Dendritic cell treated with granulocyte-macrophage colony-stimulating factor and Interleukin-4, amounts not matched to agents 40 ng/mL and 50 ng/mL, for 4 days (primary cell): ENCODE measurements around the gene COX4I2.
A peak's percentile ranks its signal among the peaks of the same experiment; 100 is the strongest.
"Not testable (repeated sequence)": the region's sequence is repeated elsewhere in the genome, so short reads cannot be mapped to it uniquely, and the experiment has no call there.

Experiments
- H3K27ac Mint-ChIP-seq: one replicate; pipeline ENCODE4 v1.8.0; 2022; ENCODE audit warnings: mild to moderate bottlenecking, mixed read lengths
- H3K27me3 Mint-ChIP-seq: one replicate; pipeline ENCODE4 v1.8.0; 2022; ENCODE audit warnings: mild to moderate bottlenecking, mixed read lengths
- H3K36me3 Mint-ChIP-seq: one replicate; pipeline ENCODE4 v1.8.0; 2022; ENCODE audit warnings: low read depth, mixed read lengths
- H3K4me1 Mint-ChIP-seq: one replicate; pipeline ENCODE4 v1.8.0; 2022; ENCODE audit warnings: low read depth, mixed read lengths
- H3K4me3 Mint-ChIP-seq: one replicate; pipeline ENCODE4 v1.8.0; 2022; ENCODE audit warnings: mild to moderate bottlenecking, moderate library complexity, mixed read lengths
- H3K9me3 Mint-ChIP-seq: one replicate; pipeline ENCODE4 v1.8.0; 2022; ENCODE audit warnings: mixed read lengths
- intact Hi-C: fragments of 100-400 bp; cut with micrococcal nuclease; formaldehyde crosslinking; loops from one replicate; pipeline ENCODE4 v1.15.0; 2022

COX4I2 gene

DNA sequence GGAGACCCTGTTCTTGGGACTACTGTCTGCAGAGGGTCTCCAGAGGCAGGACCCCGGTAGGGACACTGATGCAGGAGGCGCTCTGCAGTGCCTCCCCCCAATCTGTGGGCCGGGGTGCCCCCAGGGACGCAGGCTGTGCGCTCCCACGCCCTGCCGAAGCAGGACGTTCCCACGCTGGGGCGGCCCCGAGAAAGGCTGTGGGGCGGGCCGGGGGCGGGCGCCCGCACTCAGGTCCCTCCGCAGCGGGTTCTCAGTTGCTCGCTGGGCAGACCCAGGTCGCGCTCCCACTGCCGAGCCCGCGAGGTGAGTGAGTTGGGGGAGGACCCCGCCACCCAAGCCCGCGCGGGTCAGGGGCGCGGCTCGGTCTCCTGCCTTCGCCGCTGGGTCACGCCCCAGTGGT lies at the start of gene COX4I2:
Gene COX4I2 (plus strand): TSS at position 253 of the 400 bp plus-strand sequence. CDS start 1,106 bp downstream, outside the sequence.
- peaks cover 11% of the 10 kb centered on the region for H3K27me3 Mint-ChIP-seq
- H3K27ac Mint-ChIP-seq: no peak within 1 kb of the TSS
- H3K9me3 Mint-ChIP-seq: no peaks in the 10 kb centered on the region
- H3K36me3 Mint-ChIP-seq: no peaks in the 10 kb centered on the region
- H3K4me1 Mint-ChIP-seq: peaks cover 2% of the 10 kb centered on the region
- intact Hi-C loops: no loop called here
- no peak within 1 kb of the TSS for H3K4me3 Mint-ChIP-seq

DNA sequence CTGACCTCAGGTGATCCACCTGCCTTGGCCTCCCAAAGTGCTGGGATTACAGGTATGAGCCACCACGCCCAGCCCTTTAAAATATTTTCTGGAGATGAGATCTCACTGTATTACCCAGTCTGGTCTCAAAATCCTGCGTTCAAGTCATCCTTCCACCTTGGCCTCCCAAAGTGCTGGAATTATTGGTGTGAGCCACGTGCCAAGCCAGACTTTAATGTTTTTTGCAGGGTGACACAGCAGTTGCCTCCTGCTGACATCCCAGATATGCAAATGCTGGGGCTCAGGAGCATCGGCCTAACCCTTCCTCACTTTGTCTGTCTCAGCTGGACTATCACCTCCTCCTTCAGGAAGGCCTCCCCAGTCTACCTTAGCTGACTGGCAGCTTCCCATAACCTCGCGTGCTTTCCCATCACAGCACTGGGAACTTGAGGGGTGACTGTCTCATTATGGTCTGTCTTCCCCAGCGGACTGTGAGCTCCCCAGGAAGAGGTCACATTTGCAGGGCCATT lies 46.9 kb upstream of the COX4I2 start:
- peaks cover 27% of the 10 kb centered on the region for H3K27me3 Mint-ChIP-seq
- H3K36me3 Mint-ChIP-seq: no peaks in the 10 kb centered on the region
- intact Hi-C loops: no loop called here
- H3K4me3 Mint-ChIP-seq: no peak overlapping the region
- no peak overlapping the region for H3K27ac Mint-ChIP-seq
- H3K9me3 Mint-ChIP-seq: no peaks in the 10 kb centered on the region
- H3K4me1 Mint-ChIP-seq: peaks cover 14% of the 10 kb centered on the region

DNA sequence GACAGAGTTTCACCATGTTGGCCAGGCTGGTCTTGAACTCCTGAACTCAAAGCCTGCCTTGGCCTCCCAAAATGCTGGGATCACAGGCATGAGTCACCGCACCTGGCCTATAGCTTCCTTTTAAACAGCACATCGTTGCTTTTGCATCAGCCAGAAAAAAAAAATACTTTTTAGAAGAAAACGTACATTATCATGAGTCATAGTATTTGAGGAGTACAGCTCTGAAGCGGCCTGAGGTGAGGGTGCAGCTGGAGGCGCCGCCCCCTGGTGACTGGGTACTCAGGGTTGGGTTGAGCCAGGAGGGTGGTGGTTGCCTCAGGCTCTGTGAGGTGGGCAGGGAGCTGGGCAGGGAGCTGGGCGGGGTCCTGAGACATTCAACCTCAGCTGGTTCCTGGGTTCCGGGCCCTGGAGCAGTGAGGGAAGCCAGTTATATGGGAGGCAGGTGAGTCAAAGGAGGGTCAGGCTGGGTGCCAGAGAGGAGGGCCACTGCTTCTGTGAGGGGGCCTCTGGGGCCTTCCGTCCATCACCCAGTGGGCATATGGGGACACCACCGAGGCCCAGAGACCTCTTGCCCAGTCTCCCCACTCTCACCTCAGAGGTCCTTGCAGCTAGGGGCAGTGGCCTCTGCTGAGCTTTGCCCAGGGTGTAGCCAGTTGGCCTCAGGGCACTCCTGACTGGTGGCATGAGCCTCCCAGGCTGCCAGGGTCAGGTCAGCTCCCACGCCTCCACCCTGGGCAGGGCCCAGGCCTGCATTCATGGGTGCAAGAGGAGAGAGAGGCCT lies 44.3 kb upstream of the COX4I2 start:
- Mint-ChIP-seq H3K27me3 (peaks cover 7% of the 10 kb centered on the region), H3K4me3 (no peak overlapping the region), H3K27ac (no peak overlapping the region), H3K4me1 (peaks cover 10% of the 10 kb centered on the region), H3K36me3 (no peaks in the 10 kb centered on the region), H3K9me3 (no peaks in the 10 kb centered on the region)
- intact Hi-C loops: no loop called here

DNA sequence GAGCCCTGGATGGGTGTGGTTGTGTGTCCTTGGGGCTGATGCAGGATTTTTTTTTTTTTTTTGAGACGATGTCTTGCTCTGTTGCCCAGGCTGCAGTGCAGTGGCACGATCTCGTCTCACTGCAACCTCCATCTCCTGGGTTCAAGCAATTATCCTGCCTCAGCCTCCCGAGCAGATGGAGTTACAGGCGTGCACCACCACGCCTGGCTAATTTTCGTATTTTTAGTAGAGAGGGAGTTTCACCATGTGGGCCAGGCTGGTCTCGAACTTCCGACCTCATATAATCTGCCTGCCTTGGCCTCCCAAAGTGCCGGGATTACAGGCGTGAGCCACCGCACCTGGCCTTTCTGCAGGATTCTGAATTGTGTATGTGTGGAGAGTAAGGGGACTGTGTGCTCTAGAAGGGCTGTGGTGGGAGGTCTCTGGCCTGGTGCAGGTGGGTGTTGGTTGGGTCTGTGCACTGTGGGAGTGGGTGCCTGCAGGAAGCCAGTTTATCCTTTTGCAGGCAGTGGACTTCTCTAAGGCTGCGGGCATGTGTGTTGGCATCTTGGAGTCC lies 43.6 kb upstream of the COX4I2 start:
- intact Hi-C loops: no loop called here
- H3K36me3 Mint-ChIP-seq: no peaks in the 10 kb centered on the region
- H3K27me3 Mint-ChIP-seq: peaks cover under 1% of the 10 kb centered on the region
- no peak overlapping the region for H3K27ac Mint-ChIP-seq
- no peak overlapping the region for H3K4me3 Mint-ChIP-seq
- no peaks in the 10 kb centered on the region for H3K9me3 Mint-ChIP-seq
- peaks cover 5% of the 10 kb centered on the region for H3K4me1 Mint-ChIP-seq

DNA sequence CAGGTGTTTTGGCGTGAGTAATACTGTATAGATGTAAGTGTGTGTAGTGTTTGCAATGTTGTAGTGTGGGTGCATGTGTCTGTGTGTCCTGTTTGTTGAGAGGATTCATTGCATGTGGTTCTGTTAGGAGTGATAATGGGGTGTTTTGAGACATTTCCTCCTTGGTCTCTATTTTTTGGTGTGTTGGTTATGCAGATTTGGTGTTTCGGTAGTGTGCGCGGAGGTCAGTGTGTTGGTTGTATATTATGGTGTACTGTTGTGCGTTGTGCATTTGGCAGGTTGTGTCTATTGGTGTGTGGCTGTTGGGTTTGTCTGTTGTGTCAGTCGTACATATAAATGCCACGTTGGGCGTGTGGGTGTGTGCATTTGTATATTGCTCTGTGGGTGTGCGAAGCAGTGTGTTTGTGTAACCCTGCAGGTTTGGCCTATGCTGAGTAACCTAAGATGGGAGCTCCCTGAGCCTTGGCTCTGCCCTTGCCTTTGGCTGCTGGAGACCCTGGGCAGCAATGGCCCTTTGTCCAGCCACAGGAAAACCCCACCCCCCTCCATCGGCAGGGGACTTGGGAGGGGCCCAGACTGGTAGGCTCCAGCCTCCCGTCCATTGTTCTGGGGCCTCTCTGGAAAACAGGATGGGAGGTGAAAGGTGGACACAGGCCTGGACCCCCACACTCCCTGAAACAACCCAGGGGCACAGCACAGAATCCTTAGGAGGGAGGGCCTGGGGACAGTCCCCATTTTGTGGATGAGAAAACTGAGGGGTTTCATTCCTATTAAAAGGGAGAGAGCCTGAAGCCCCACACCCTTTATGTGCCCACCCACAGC lies 42.9 kb upstream of the COX4I2 start:
- intact Hi-C loops: no loop called here
- Mint-ChIP-seq H3K27me3 (no peaks in the 10 kb centered on the region), H3K4me3 (no peak overlapping the region), H3K27ac (no peak overlapping the region), H3K36me3 (no peaks in the 10 kb centered on the region), H3K4me1 (peaks cover 5% of the 10 kb centered on the region), H3K9me3 (no peaks in the 10 kb centered on the region)

DNA sequence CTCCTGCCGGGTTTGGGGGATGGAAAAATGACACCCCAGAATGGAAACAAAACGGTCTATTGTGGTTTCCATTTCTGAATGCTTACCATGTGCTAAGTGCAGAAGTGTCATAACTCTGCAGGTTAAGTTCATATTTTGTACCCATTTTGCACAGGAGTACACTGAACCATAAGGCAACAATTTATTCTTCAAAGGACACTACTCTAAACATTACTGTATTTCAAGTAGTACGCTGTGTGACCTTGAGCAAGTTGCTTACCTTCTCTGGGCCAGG lies 42.4 kb upstream of the COX4I2 start:
- H3K4me3 Mint-ChIP-seq: no peak overlapping the region
- H3K9me3 Mint-ChIP-seq: no peaks in the 10 kb centered on the region
- H3K27me3 Mint-ChIP-seq: no peaks in the 10 kb centered on the region
- H3K36me3 Mint-ChIP-seq: no peaks in the 10 kb centered on the region
- H3K4me1 Mint-ChIP-seq: peaks cover 5% of the 10 kb centered on the region
- intact Hi-C loops: no loop called here
- H3K27ac Mint-ChIP-seq: no peak overlapping the region

DNA sequence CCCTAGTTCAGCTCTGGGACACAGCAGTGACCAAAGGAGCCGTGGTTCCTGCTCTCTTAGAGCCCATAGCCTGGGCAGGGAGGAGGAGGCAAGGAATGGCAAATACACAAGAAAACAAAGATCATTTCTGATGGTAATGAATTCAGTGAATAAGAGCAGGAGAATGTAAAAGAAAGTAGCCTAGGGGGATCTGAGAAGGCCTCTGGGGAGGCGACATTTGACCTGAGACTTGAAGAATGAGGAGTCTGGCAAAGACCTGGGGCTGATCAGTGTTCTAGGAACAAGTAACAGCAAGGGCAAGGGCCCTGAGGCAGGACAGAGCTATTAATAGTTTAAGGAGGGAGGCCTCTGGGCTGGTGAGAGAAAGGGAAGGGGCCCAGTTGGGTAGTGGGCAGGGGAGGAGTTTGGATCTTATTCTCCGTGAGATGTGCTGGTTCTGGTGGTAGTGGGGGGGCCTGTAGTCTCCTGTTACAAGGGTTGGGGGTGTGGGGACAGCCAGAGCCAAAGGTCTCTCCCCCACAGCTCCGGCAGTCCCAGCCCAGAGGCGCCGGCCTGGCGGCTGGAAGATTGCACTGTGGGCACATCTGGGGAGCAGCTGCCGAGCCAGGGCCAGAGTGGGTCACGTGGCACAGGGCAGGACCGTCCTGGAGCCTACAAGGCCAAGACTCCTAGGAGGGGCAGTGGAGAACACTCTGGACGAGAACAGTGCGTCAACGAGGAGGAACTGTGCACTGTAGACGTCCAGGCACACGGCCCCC lies 41.9 kb upstream of the COX4I2 start:
- Mint-ChIP-seq H3K9me3 (no peaks in the 10 kb centered on the region), H3K4me3 (no peak overlapping the region), H3K4me1 (peaks cover 5% of the 10 kb centered on the region), H3K27me3 (no peaks in the 10 kb centered on the region), H3K27ac (no peak overlapping the region), H3K36me3 (no peaks in the 10 kb centered on the region)
- intact Hi-C loops: no loop called here

DNA sequence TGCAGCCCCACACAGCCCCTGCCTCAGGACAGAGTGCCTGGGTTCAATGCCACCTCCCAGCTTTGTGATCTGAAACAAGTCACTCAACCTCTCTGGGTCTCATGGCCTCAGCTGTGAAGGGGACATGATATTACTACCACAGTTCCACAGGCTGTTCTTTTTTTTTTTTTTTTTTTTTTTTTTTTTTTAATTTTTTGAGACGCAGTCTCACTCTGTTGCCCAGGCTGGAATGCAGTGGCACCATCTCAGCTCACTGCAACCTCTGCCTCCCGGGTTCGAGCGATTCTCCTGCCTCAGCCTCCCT lies 41.3 kb upstream of the COX4I2 start:
- H3K9me3 Mint-ChIP-seq, H3K36me3 Mint-ChIP-seq, H3K4me3 Mint-ChIP-seq, intact Hi-C loops, H3K4me1 Mint-ChIP-seq, H3K27me3 Mint-ChIP-seq, H3K27ac Mint-ChIP-seq: not testable (repeated sequence)

DNA sequence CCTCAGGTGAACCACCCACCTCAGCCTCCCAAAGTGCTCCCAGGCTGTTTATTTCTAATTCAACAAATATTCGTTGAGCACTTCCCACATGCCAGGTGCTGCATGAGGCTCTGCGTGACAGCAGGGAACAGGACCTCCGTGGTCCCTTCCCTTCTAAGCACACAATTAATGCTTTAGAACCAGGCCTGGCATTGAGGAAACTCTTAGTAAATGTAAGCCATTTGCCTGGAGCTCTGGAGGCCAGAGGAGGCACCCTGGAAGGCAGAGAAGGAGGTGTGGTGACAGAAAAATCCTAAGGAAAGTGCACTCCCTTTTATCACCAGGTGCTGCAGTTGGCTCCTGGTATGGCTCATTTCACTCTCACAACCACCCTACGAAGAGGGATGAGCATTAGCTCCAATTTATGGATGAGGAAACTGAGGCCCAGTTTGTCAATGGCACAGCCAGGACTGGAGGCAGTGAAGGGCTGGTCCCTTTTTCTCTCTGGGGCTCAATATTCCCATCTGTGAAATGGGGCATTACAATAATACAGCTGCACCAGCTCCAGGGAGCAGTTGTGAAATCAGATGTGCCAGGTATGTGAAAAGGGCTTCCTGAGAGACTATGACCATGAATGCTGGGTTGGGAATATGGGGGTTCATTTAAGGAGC lies 40.8 kb upstream of the COX4I2 start:
- Mint-ChIP-seq H3K27ac (no peak overlapping the region), H3K27me3 (no peaks in the 10 kb centered on the region), H3K36me3 (no peaks in the 10 kb centered on the region), H3K9me3 (no peaks in the 10 kb centered on the region), H3K4me3 (no peak overlapping the region), H3K4me1 (peaks cover 5% of the 10 kb centered on the region)
- intact Hi-C loops: no loop called here

DNA sequence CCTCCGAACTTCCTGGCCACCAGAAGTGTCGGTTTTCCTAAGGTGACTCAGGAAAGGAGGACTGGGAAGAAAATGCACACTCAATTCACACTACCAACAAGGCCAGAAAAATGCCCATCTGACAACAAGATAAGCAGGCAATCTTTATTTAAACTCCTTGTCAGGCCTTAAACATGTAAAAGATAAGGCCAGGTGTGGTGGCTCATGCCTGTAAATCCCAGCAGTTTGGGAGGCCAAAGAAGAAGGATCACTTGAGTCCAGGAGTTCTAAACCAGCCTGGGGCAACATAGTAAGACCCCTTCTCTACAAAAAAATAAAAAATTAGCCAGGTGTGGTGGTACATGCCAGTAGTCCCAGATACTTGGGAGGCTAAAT lies 40.2 kb upstream of the COX4I2 start:
- no peaks in the 10 kb centered on the region for H3K9me3 Mint-ChIP-seq
- no peaks in the 10 kb centered on the region for H3K36me3 Mint-ChIP-seq
- no peak overlapping the region for H3K27ac Mint-ChIP-seq
- H3K4me3 Mint-ChIP-seq: no peak overlapping the region
- peaks cover under 1% of the 10 kb centered on the region for H3K27me3 Mint-ChIP-seq
- H3K4me1 Mint-ChIP-seq: peaks cover 5% of the 10 kb centered on the region
- intact Hi-C loops: no loop called here

DNA sequence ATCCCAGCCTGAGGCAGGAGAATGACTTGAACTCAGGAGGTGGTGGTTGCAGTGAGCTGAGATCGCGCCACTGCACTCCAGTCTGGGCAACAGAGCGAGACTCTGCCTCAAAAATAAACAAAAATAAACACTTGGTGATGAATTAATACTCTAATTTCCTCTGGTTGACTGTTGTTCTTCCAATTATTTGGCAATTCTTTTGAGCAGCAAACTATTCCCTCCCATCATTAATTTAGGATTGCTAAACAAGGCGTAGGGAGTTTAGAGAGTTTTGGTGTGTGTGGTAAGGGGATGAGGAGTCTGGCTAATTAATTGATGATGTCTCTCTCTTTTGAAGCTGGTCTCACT lies 35.3 kb upstream of the COX4I2 start:
- no peak overlapping the region for H3K27ac Mint-ChIP-seq
- H3K36me3 Mint-ChIP-seq: no peaks in the 10 kb centered on the region
- H3K4me1 Mint-ChIP-seq: peaks cover 30% of the 10 kb centered on the region
- intact Hi-C loops: loop anchor here (1.0 kb wide), 1 partner anchor 10 kb away; no protein-coding TSS in a partner anchor
- H3K9me3 Mint-ChIP-seq: no peaks in the 10 kb centered on the region
- peaks cover 42% of the 10 kb centered on the region for H3K27me3 Mint-ChIP-seq
- H3K4me3 Mint-ChIP-seq: no peak overlapping the region

DNA sequence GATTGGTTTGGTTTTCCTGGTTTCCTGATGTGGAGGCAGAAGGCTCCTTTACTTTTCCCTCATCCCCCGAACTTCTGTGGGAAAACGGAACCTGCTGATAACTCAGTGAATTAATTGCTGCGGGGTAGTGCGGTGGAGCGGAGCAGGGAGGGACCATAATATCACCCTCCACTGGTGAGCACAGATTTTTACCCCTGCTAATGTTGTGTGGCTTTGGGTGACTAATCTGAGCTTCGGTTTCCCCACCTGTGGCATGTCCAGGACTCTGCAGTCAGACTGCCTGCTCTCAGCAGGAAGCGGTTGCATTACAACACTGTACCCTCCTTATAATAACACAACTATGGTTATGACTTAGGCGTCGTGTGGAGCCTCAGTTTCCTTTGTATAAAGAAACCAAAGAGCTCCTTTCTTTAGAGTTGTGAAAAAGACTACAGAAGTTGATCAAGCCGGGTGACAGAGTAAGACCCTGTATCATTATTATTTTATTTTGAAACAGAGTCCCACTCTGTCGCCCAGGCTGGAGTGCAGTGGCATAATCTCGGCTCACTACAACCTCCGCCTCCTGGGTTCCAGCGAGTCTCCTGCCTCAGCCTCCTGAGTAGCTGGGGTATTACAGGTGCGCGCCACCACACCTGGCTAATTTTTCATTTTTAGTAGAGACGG lies 34.8 kb upstream of the COX4I2 start:
- intact Hi-C loops: loop anchor here (1.0 kb wide), 1 partner anchor 9 kb away; no protein-coding TSS in a partner anchor
- Mint-ChIP-seq H3K27ac (no peak overlapping the region), H3K4me1 (peaks cover 30% of the 10 kb centered on the region), H3K9me3 (no peaks in the 10 kb centered on the region), H3K36me3 (no peaks in the 10 kb centered on the region), H3K4me3 (no peak overlapping the region), H3K27me3 (peaks cover 44% of the 10 kb centered on the region)

DNA sequence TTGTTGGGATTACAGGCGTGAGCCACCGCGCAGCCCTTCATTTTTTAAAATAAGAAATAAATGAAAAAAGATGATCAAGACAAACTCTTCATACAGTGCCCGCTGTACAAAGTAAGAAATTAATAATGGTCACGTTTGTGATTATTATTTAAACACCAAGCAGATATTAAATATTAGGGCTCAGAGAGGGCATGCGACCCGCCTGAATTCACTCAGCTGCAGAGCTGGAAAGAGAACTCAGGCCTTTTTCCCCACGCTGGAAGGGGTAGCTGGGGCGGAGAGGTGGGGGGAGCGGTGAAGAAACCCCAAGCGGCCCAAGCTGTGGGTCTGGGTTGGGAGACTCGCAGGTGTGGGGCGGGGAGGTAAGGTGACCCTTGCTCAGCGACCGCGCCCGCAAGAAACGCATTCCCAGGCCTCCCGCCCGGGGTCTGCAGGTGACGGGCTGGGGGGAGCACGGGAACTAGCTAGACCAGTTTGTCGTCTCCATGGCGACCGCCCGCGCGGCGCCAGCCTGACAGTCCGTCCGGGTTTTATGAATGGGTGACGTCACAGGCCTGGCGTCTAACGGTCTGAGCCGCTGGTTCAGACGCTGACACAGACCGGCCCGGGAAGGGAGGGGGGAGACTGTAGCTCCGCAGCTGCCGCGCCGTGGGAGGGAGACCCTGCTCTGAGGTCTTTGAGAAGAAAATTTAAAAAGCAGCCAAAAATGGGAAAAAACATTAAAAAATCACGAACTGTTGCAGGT lies 33.7 kb upstream of the COX4I2 start:
- Mint-ChIP-seq H3K9me3 (no peaks in the 10 kb centered on the region), H3K36me3 (no peaks in the 10 kb centered on the region), H3K27ac (peak overlapping the region; percentile 50), H3K27me3 (peaks cover 49% of the 10 kb centered on the region), H3K4me1 (peaks cover 37% of the 10 kb centered on the region), H3K4me3 (peak overlapping the region; percentile 91)
- intact Hi-C loops: loop anchor here (2.0 kb wide), 1 partner anchor 31 kb away; no protein-coding TSS in a partner anchor
